NCI-H1436 treated with DMSO at 0.1 percent for 48 hours (cell line): Measurements from ENCODE around the gene GRWD1.

Source experiments
- DNase-seq: peaks from one replicate; lab custom pipeline; 2025; lab: John Stamatoyannopoulos, UW

GRWD1 gene

DNA sequence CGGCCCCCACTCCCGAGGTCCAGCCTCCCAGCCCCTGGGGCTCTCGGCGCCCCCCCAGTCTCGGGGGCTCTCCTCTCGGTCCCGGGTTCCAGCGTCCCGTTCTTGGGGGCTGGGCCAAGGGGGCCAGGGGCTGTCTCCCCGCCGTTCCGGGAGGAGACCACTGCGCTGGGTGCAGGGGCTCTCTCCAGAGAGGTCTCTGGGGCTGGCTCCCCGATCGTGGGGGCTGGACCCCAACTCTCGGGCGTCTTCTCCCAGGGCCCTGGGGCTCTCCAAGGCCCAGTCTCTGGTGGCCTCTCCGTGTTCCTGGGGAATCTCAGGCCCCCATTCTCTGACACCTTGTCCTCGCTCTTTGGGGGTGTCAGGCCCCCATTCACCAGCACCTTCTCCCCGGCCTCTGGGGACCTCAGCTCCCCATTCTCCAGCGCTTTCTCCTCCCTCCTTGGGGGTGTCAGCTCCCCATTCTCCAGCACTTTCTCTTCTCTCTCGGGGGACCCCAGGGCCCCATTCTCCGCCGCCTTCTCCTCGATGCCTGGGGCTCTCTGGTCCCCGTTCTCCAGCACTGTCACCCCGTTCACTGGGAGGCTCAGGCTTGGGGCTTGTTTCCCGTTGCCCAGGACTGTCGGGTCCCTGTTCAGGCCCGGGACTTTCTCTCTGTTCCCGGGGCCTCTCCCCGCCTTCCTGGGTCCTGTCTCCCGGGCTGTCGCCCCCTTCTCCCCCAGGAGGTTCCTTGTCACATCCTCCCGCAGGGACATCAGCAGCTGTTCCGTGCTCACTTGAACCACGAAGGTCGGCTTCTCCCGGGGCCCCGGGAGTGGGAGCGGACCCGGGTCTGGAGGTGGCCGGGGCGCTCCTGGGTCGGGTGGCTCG, 52.2 kb downstream of the GRWD1 start:
- DNase-seq = no peak

DNA sequence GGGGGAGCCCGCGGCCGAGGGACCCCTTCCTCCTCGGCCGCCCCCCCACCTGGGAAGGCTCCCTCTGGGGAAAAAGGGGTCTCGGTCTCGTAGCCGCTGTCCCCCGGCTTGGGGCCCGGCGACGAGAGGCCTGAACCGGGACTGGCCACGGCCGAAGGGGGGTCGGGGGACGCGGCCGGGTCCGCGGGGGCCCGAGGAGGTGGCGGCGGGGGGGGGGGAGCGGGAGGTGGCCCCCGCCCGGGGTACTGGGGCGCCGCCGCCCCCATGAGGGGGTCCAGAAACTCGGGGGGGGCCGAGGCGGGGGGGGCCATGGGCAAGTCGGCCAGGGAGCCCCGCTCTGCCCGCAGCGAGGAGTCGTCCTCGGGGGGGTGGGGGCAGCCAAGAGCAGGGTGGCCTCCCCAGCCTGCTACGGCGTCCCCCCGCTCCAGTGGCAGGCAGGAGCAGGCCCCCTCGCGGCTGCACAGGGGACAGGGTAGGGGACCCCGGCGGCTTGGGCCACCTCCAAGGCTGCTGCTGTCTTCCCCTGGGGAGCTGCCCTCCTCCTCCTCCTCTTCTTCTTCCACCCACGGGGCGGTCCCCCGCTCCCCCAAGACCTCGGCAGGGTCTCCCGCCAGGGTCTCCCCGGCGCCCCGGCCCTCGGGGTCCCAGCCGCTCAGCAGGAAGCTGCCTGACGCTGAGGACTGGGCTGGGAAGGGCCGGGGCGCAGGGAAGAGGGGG, 53.0 kb downstream of the GRWD1 start:
- DNase-seq = no peak

DNA sequence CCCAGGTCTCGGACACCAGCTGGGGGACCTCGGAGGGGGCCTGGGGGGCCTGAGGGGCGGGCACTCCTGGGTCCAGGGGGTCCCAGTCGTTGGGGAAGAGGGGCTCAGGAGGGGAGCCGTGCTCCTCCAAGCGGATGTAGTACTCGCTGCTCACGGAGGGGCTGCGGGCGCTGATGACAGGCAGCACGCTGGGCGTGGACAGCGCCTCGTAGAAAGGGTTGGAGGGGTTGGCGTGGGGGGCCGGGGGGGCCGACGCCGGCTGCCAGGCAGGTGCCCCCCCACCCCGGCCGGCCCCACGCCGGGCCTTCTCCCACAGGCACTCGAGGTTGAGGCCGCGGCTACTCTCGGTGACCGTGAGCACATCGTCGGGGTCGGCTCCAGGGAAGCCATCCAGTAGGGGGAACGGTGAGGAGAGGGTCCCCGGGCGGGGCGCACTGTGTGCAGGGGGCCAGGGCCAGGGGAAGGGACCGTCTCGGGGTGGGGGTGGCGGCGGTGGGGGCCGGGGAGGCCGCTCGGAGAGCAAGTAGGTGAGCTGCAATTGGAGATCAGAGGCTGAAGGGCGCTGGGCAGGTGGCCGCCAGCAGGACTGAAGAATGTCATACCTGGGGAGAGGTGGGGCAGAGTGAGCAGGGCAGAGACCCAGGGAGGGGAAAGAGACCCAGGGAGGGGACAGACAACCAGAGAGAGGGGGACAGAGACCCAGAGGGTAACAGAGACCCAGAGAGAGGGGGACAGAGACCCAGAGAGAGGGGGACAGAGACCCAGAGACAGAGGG, 53.7 kb downstream of the GRWD1 start:
- DNase-seq = no peak

DNA sequence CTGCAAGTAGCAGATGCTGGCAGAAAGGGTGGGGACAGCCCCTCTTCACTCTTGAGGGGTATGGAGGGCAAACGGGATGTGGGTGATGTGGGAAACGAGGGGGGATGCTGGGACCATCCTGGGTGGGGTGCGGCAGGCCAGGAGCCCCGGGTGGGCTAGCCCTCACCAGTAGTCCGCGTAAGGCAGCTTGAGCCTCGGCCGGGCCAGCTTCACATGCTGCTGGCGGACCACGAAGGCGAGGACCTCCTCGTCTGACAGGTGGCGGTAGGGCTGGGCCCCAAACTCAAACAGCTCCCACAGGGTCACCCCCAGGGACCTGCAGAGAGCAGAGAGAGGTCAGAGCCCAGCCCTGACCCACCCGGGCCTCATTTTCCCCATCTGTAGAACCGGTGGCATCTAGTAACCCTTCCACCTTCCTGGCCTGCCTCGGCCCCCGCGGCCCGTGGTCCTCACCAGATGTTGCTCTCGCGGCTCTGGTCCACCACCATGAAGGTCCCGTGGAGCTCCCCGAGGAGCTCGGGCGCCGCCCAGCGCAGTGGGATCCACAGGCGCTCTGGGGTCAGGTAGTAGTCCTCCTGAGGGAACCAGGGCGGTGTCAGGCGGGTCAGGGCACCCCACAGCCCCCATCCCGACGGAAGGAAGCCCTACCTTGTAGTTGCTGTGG, 55.2 kb downstream of the GRWD1 start:
- DNase-seq = no peak

DNA sequence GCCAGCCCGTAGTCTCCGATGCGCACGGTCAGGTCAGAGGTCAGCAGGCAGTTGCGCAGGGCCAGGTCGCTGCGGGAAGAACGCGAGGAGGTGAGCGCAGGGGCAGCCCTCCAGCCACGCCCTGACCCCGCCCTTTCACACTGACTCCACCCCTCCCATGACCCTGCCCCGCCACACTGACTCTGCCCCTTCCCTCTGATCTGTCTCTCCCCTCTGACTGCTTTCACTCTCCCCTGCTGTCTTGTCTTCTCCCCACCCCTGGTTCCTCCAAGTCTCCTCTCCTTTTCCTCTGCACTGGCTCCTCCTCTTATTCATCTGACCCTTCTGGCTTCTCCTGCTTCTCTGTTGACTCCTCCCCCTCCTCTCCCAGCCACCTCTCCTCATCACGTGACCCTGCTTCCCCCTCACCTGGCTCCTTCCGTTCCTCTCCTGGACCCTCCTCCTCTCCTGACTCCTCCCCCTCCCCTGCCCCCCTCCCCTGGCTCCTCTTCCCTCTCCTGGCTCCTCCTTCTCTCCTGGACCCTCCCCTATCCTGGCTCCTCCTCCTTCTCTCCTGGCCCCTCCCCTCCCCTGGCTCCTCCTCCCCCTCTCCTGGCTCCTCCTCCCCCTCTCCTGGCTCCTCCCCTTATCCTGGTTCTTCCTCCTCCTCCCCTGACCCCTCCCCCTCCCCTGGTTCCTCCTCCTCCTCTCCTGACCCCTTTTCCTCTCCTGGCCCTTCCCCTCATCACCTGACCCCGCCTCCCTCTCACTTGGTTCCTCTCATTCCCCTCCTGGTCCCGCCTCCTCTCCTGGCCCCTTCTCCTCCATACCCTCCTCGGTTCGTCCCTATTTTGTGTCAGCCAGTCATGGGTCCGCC, 55.9 kb downstream of the GRWD1 start:
- peak; percentile 97 for DNase-seq

DNA sequence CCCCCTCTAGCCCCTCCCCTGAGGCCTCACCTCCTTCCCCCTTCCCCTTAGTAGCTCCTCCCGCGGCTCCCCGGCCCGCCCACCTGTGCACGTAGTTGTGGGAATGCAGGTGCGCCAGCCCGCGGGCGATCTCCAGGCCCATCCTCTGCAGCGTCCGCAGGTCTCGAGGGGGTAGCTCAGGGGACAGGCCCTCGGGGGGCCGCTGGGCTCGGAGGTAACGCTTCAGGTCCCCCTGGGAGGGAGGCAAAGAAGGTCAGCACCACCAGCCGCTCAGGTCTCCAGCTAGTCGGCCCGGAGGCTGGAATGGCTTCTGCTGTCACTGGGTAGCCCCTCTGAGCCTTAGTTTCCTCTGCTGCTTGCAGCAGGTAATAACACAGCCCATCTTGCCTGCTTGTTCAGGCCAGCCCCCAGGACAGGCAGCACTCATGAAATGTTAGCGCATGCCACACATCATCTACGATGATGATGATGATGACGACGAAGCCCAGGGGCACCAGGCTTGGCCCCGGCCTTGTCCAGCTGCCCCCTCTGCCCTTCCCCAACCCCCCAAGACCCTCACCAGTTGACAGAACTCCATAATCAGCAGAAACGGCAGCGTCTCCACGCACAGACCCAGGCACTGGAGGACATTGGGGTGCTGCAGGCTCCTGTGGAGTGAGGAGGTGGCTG, 56.7 kb downstream of the GRWD1 start:
- no peak for DNase-seq

DNA sequence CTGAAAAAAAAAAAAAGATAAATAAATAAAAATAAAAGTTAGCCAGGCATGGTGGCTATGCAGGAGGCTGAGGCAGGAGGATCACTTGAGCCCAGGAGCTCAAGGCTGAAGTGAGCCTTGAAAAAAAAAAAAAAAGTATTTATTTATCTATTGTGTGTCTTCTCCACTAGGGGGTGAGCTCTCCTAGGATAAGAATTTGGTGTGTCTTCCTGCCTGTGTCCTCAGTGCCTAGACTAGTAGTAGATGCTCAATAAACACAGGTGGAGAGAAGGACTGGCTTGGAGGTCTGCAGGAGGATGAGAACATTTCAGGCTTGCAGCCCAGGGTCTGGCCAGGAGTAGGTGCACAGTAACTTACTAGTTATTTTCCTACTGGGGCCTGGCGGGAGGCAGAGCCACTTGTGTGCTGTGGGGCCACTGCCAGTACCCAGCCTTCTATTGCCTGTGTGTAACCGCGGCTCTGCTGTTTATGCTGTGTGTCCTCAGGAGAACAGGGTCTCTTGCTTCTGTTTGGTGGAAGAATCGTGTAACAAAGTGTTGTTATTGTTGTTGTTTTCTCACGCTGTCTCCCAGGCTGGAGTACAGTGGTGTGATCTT, 60.5 kb downstream of the GRWD1 start:
- DNase-seq = no peak
